ENCODE data around the gene CHST5. TPM values are rescaled to one million over a fixed set of nuclear protein-coding genes. Genes with fewer than 3 reads are reported as not detected.

Gene CHST5
- total and polyA plus RNA-seq, 9 of the 15 experiments (the other 6 are each of a cell fraction or from before 2014, with no cell fraction given) = 0.06 to 0.21 (median 0.14) TPM; not detected in 5

GRCh38 chr16:75555707-75556430 lies 20.0 kb upstream of the CHST5 start, which contains the start of gene TMEM231 (continued):
- TF ChIP-seq KDM5B (IDR thresholded peaks at IDR 0.05; ENCODE audit: insufficient replicate concordance, low read depth, low read length) (peak; percentile 47), PTBP1 (IDR thresholded peaks at IDR 0.05; ENCODE audit: low read depth, low read length) (no peak), HDAC6 (IDR thresholded peaks at IDR 0.05; ENCODE audit: low read depth, low read length) (no peak), MXD1 (CRISPR knock-in tag; IDR thresholded peaks at IDR 0.05; ENCODE audit: borderline replicate concordance, poor library complexity, severe bottlenecking) (no peak), SMARCB1 (IDR thresholded peaks at IDR 0.05; ENCODE audit: insufficient read length, low read depth) (no peak), GABPB1 (CRISPR knock-in tag; IDR thresholded peaks at IDR 0.05) (no peak; the same call in none of the 2 replicates), GTF2E2 (tag; IDR thresholded peaks at IDR 0.05) (0 out of 2 replicates have a peak, but pooled peaks have one; percentile 8), HMBOX1 (IDR thresholded peaks at IDR 0.05) (no peak), EGR1 (conservative IDR thresholded peaks at IDR 0.05) (peak; percentile 89), E2F5 (CRISPR knock-in tag; IDR thresholded peaks at IDR 0.05) (0 out of 2 replicates have a peak, but pooled peaks have one; percentile 62), NR3C1 (CRISPR knock-in tag; IDR thresholded peaks at IDR 0.05) (peak; percentile 77; the same call in 1 of the 2 replicates)

Data from K562 (cell line).